ENCODE data around the gene ARGFX. TPM values are rescaled to one million over a fixed set of nuclear protein-coding genes. Genes with fewer than 3 reads are reported as not detected.

The ARGFX gene
- not detected in 5 replicates for total RNA-seq (2022; extraction: Qiagen RNA extraction)

DNA sequence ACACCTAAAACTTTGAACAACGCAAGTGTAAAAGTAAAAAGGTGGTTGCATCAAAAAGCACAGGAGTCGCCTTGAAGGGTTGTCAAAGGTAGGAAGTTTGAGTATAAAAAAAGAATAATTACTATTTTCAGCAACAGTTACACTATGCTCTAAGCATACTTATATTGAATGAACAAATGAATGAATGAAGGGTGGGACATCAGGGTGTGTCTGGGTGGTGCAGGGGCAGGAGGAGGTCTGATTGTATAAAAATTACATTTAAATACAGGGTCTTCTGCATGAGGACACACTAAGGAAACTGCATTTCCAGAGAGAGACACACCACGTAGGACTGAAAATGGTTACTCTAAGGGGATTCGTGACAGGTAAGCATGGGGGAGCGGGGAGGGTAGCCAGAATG is at the start of gene ARGFX:
Gene ARGFX (plus strand): TSS at position 301 of the 400 bp plus-strand sequence. CDS start 2,765 bp downstream, outside the sequence.

DNA sequence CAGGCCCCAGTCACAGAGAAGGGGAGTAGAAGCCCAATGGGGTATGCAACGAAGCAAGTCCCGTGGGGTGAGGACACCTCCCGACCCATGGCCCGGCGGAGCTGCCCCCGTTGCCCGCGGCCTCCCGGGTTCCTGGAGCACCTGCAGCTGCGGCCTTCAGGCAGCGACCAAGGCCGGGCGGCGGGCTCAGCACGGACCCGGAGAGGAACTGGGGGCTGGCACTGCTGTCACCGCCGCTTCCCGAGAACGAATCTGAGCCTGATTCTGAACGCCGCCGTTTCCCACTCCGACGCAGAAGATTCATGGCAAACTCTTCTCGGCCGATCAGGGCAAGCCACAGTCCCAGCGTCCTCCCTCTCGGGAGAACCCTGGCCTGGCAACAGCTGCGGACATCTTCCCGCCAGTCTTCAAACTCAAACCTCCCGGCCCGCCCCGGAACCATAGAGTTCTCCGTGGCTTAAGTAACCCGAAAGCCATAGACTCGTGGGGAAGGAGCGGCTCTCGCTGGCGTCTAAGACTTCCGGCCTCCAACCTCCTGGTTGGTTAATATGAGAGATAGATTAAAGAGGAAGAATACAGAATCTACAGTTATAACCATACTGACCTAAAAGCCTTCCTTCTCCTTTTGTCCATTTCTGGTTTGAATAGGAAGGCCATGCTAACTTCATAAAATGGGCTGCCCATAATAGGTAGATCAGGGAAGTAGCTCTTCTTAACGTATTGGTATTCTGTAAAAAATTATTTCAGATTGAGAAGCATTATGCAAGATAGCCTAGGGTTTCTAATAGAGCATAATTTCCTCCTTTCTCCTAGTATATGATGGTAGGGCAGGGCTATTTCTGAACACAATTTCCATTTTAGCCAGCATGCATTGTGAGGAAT is 21.9 kb upstream of the ARGFX start, which contains the start of gene POLQ:
Gene POLQ (minus strand): TSS at position 415 of the 882 bp plus-strand sequence. CDS start 111 bp downstream, at position 304.

GRCh38 chr3:121592856-121593702 is 25.3 kb downstream of the ARGFX start, which contains the start of gene FBXO40:
FBXO40 (plus strand) TSS chr3:121593379; CDS start chr3:121620576, 27,197 bp downstream.

Other genes with a start within 250 kb of the ARGFX start
- 5.7 to 7.2 TPM (median 6.4 TPM) in 5 replicates for gene POLQ, start 22.0 kb upstream of the ARGFX start, total RNA-seq (2022; extraction: Qiagen RNA extraction)
- gene FBXO40, start 25.4 kb downstream of the ARGFX start, total RNA-seq (2022; extraction: Qiagen RNA extraction), result not detected in 5 replicates
- gene HCLS1, start 93.0 kb downstream of the ARGFX start, total RNA-seq (2022; extraction: Qiagen RNA extraction), result 0.06 to 0.24 TPM (median 0.10 TPM) in 4 of 5 replicates, not detected in the other
- gene GOLGB1, start 181.8 kb downstream of the ARGFX start, total RNA-seq (2022; extraction: Qiagen RNA extraction), result 14.3 to 18.6 TPM (median 15.8 TPM) in 5 replicates